B cell (primary cell): ENCODE measurements around the gene NUAK1. TPM values are rescaled to one million over a fixed set of nuclear protein-coding genes. Genes with fewer than 3 reads are reported as not detected.

Experiments used
- ATAC-seq: fragments of 200-7000 bp; cut with Tn5 transposase; one replicate; pipeline ENCODE4 v1.10.0; 2021; ENCODE audit warnings: low read depth, mild to moderate bottlenecking, moderate number of reproducible peaks, moderate library complexity
- CTCF ChIA-PET: fragments of 350-600 bp; sonication (Branson Sonifier 250); formaldehyde crosslinking; loops from one replicate; lab custom pipeline; 2021; ENCODE audit warnings: antibody characterized with exemption, inconsistent platforms; lab: Charles Lee
- POLR2A ChIA-PET: fragments of 350-600 bp; sonication (Branson Sonifier 250); formaldehyde crosslinking; loops from one replicate; lab custom pipeline; 2021; ENCODE audit warnings: antibody characterized with exemption; lab: Charles Lee
- DNase-seq: peaks from one replicate; pipeline ENCODE4 v3.0.0; 2013
- H2AFZ ChIP-seq: 2 replicates; pipeline ENCODE4 v1.6.1; 2012; ENCODE audit warnings: mild to moderate bottlenecking, low read depth, low read length; ENCODE audit not compliant: insufficient read depth, poor library complexity, severe bottlenecking
- H3K27ac ChIP-seq, 2 donors: 1 replicate in 1 of 2; 2 replicates in 1 of 2; pipeline ENCODE4 v1.5.1; 2012 to 2013; ENCODE audit warnings: low read length in 2 of 2, mild to moderate bottlenecking in 2 of 2, moderate library complexity in 1 of 2
- H3K27me3 ChIP-seq, 4 experiments: fragments of 200-600 bp in 1 of 4; sonication (generic) in 1 of 4; replicated peaks in 1 of 4; 1 replicate in 2 of 4; 2 replicates in 2 of 4; pipeline versions ENCODE4 v1.6.1 to v1.7.0; 2013 to 2016; ENCODE audit warnings: low read length in 3 of 4, mild to moderate bottlenecking in 2 of 4, mixed read lengths in 1 of 4, moderate library complexity in 1 of 4; ENCODE audit not compliant: insufficient read depth in 4 of 4, control insufficient read depth in 3 of 4; ENCODE audit errors: control extremely low read depth in 1 of 4
- H3K36me3 ChIP-seq, 2 experiments: replicated peaks in 1 of 2; 1 replicate in 1 of 2; 2 replicates in 1 of 2; pipeline versions ENCODE4 v1.6.1 to v1.7.1; 2013; ENCODE audit warnings: low read length in 1 of 2; ENCODE audit not compliant: insufficient read depth in 2 of 2, control insufficient read depth in 1 of 2; ENCODE audit errors: control extremely low read depth in 1 of 2, extremely low read depth in 1 of 2
- H3K4me1 ChIP-seq, 2 donors: fragments of 200-600 bp in 1 of 2; sonication (generic) in 1 of 2; 1 replicate in 1 of 2; 2 replicates in 1 of 2; pipeline versions ENCODE4 v1.5.1 to v1.6.1; 2013 to 2017; ENCODE audit warnings: low read length in 2 of 2; ENCODE audit not compliant: control insufficient read depth in 2 of 2, insufficient read depth in 2 of 2
- H3K4me2 ChIP-seq: replicated peaks from 2 replicates; pipeline ENCODE3; 2012; ENCODE audit warnings: mild to moderate bottlenecking, low read depth, low read length; ENCODE audit not compliant: poor library complexity, severe bottlenecking
- H3K4me3 ChIP-seq, 5 experiments: fragments of 200-600 bp in 1 of 5; sonication (generic) in 1 of 5; 1 replicate in 3 of 5; 2 replicates in 2 of 5; pipeline versions ENCODE4 v1.5.1 to v1.7.0; 2011 to 2016; ENCODE audit warnings: low read length in 4 of 5, mild to moderate bottlenecking in 4 of 5, low read depth in 2 of 5, control low read depth in 1 of 5, moderate library complexity in 1 of 5; ENCODE audit not compliant: insufficient read depth in 1 of 5; ENCODE audit errors: control extremely low read depth in 1 of 5, extremely low read depth in 1 of 5
- H3K79me2 ChIP-seq: fragments of 200-600 bp; sonication (generic); one replicate; pipeline ENCODE4 v1.6.0; 2016; ENCODE audit warnings: low read length; ENCODE audit not compliant: control insufficient read depth, insufficient read depth
- H3K9ac ChIP-seq: fragments of 200-600 bp; sonication (generic); 2 replicates; pipeline ENCODE4 v1.6.1; 2017; ENCODE audit warnings: mild to moderate bottlenecking, low read length, moderate library complexity
- H3K9me3 ChIP-seq, 3 donors: one replicate each; pipeline versions ENCODE4 v1.6.1 to v1.7.1; 2013; ENCODE audit warnings: low read length in 2 of 3; ENCODE audit not compliant: control insufficient read depth in 2 of 3, insufficient read depth in 1 of 3; ENCODE audit errors: control extremely low read depth in 1 of 3
- H4K20me1 ChIP-seq: 2 replicates; pipeline ENCODE4 v1.6.0; 2012; ENCODE audit warnings: mild to moderate bottlenecking, low read length; ENCODE audit not compliant: insufficient read depth, control insufficient read depth, poor library complexity, severe bottlenecking
- H3K27ac Mint-ChIP-seq: one replicate; pipeline ENCODE4 v1.8.0; 2021; ENCODE audit warnings: mixed read lengths
- H3K27me3 Mint-ChIP-seq: one replicate; pipeline ENCODE4 v1.8.0; 2021; ENCODE audit warnings: mixed read lengths
- H3K4me1 Mint-ChIP-seq: one replicate; pipeline ENCODE4 v1.8.0; 2021; ENCODE audit warnings: mixed read lengths
- H3K4me3 Mint-ChIP-seq: one replicate; pipeline ENCODE4 v1.8.0; 2021; ENCODE audit warnings: mixed read lengths
- H3K9me3 Mint-ChIP-seq: one replicate; pipeline ENCODE4 v1.8.0; 2022; ENCODE audit warnings: mixed read lengths; ENCODE audit not compliant: insufficient read depth
- EZH2 ChIP-seq: IDR thresholded peaks from 2 replicates; pipeline ENCODE4 v1.6.1; 2012; ENCODE audit warnings: borderline replicate concordance, low read depth, mild to moderate bottlenecking, moderate library complexity, low read length; ENCODE audit not compliant: insufficient read depth, poor library complexity, severe bottlenecking
- WGBS: methylation state at CpG from one replicate; pipeline ENCODE4 v1.1.5; 2013; ENCODE audit warnings: missing lambda C conversion rate; ENCODE audit not compliant: insufficient coverage; 5-methylcytosine and 5-hydroxymethylcytosine counted together
- intact Hi-C: fragments of 100-400 bp; cut with micrococcal nuclease; formaldehyde crosslinking; loops from one replicate; pipeline ENCODE4 v1.10.0; 2022
- polyA plus RNA-seq: library from polyadenylated mRNA; depleted of rRNA; stranded (reverse); fragments of >200 nt; gene quantifications from 2 replicates; pipeline ENCODE4 v1.2.3, GENCODE V29; 2012
- total RNA-seq, 2 donors: library from RNA; stranded (reverse); fragments of 120-200 nt in 1 of 2; gene quantifications; 1 replicate in 1 of 2; 2 replicates in 1 of 2; pipeline versions ENCODE4 v1.2.3 to v1.2.4, GENCODE V29; 2013 to 2022
- TF ChIP-seq, protein P1 (sequence below): fragments of 200-600 bp; IDR thresholded peaks from one replicate; pipeline ENCODE4 v1.8.0; 2022; ENCODE audit warnings: antibody characterized with exemption, mild to moderate bottlenecking

The NUAK1 gene
- total and polyA plus RNA-seq, 2 donors (not counting 1 experiment from before 2014, with no cell fraction given): not detected

DNA sequence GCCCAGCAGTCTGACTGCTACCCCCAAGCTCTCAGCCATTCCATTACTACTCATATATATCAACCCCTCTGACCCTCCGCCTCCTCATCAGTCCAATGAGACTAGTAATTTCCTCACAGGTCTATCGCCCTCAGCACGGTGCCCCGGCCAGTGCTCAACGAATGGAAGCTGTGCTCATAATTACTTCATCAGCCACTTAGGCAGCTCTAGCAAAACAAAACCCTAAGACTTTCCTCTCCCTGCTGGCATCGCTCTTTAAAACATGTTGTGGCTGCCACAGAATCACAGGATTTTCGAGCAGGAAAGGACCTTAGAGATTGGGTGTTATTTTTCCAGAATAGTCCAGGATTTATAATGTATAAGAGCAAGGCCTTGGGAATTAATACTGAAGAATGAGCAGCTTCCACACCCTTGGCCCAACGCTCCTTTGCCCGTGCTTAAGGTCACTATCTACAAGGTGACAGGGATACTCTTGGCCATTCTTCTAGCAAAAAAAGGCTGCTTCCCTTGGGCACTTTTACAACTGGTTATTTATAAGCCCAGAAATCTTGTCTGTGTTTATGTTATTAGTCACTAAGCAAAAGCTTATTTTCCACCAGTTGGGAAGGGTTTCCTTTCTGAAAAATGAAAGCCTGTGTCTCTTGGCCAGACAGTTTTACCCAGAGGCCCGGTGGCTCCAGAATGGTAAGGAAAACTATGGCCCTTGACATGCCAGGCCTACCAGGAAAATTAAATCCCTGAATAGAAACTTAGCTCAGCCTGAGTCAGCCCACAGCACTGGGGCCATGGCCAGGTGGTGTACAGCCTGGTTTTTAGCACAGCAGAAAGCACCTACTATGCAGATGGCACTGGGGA is 47.9 kb downstream of the NUAK1 start:
- no peaks in the 10 kb centered on the region for H3K79me2 ChIP-seq
- H3K27ac ChIP-seq: no peak overlapping the region
- no peak overlapping the region for H3K4me2 ChIP-seq
- H3K4me1 ChIP-seq: no peaks in the 10 kb centered on the region
- H3K36me3 ChIP-seq: no peaks in the 10 kb centered on the region
- no peak for TF ChIP-seq EZH2
- TF ChIP-seq, protein P1, sequence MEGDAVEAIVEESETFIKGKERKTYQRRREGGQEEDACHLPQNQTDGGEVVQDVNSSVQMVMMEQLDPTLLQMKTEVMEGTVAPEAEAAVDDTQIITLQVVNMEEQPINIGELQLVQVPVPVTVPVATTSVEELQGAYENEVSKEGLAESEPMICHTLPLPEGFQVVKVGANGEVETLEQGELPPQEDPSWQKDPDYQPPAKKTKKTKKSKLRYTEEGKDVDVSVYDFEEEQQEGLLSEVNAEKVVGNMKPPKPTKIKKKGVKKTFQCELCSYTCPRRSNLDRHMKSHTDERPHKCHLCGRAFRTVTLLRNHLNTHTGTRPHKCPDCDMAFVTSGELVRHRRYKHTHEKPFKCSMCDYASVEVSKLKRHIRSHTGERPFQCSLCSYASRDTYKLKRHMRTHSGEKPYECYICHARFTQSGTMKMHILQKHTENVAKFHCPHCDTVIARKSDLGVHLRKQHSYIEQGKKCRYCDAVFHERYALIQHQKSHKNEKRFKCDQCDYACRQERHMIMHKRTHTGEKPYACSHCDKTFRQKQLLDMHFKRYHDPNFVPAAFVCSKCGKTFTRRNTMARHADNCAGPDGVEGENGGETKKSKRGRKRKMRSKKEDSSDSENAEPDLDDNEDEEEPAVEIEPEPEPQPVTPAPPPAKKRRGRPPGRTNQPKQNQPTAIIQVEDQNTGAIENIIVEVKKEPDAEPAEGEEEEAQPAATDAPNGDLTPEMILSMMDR: no peak
- H3K27me3 Mint-ChIP-seq: peaks cover 13% of the 10 kb centered on the region
- H3K4me1 Mint-ChIP-seq: no peaks in the 10 kb centered on the region
- intact Hi-C loops: no loop called here
- DNase-seq: no peak
- no peaks in the 10 kb centered on the region for H3K9me3 Mint-ChIP-seq
- ChIA-PET POLR2A (no interaction called here), CTCF (no interaction called here)
- no peak overlapping the region for H3K27ac Mint-ChIP-seq
- H3K4me3 ChIP-seq: no peak overlapping the region
- peaks cover 0 to 6% (median 0%) of the 10 kb centered on the region in 3 donors for H3K9me3 ChIP-seq
- no peak for ATAC-seq
- no peaks in the 10 kb centered on the region for H3K27me3 ChIP-seq
- no peak overlapping the region for H2AFZ ChIP-seq
- H3K9ac ChIP-seq: no peak overlapping the region
- H3K4me3 Mint-ChIP-seq: no peak overlapping the region
- no peaks in the 10 kb centered on the region for H4K20me1 ChIP-seq
- 93% methylated on average over 5 of the region's 10 CpGs for WGBS

DNA sequence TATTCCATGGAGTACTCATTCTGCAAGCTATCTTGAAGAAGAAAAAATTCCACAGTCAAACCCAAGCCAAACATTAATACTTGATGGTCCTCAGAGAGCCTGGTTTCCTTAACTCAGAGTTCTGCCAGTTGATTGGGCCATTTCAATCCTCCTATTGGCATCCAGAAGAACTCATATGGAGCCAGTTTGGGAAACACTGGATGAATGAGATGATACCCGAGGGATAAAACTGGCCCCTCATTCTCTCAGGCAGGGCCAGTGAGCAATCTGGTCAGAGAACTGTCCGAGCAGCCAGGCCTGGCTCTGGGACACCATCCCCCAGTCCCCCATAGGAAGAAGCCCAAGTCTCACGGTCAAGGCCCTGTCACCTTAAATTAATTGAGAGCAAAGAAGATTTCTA is 48.8 kb downstream of the NUAK1 start:
- Histone ChIP-seq H3K27ac (no peak overlapping the region), H3K9ac (no peak overlapping the region), H3K4me3 (no peak overlapping the region), H4K20me1 (no peaks in the 10 kb centered on the region), H2AFZ (no peak overlapping the region), H3K27me3 (no peaks in the 10 kb centered on the region), H3K36me3 (no peaks in the 10 kb centered on the region), H3K4me1 (no peaks in the 10 kb centered on the region), H3K79me2 (no peaks in the 10 kb centered on the region), H3K4me2 (no peak overlapping the region), H3K9me3 (peaks cover 0 to 6% (median 0%) of the 10 kb centered on the region in 3 donors)
- Mint-ChIP-seq H3K4me3 (no peak overlapping the region), H3K27me3 (peaks cover 6% of the 10 kb centered on the region), H3K4me1 (no peaks in the 10 kb centered on the region), H3K27ac (no peak overlapping the region), H3K9me3 (no peaks in the 10 kb centered on the region)
- CTCF ChIA-PET: no interaction called here
- WGBS: 80% methylated on average over 1 of the region's 3 CpGs
- no peak for TF ChIP-seq EZH2
- TF ChIP-seq, protein P1: no peak
- intact Hi-C loops: no loop called here
- DNase-seq (no peak), ATAC-seq (no peak)
- POLR2A ChIA-PET: no interaction called here
